ENCODE data around the gene FOXRED1.
"Not testable (repeated sequence)": the region's sequence is repeated elsewhere in the genome, so short reads cannot be mapped to it uniquely, and the experiment has no call there.

FOXRED1 gene

DNA sequence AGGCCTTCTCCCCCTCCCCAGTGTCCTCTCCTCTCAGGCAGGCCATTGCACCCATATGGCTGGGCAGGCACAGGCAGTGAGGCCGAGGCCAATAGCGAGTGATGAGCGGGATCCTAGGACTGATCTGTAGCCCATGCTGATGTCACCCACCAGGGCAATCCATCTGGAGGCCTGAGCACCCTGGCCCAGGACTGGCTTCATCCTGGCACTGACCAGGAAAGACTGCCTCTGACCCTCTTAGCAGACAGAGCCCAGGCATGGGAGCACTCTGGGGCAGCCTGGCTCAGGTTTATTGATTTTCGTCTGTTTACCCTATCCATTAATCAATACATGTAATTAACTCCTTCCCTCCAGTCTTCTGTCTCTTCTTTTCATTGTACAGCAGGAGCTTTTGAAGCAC, 8.8 kb downstream of the FOXRED1 start:
- no peak for DNase-seq

DNA sequence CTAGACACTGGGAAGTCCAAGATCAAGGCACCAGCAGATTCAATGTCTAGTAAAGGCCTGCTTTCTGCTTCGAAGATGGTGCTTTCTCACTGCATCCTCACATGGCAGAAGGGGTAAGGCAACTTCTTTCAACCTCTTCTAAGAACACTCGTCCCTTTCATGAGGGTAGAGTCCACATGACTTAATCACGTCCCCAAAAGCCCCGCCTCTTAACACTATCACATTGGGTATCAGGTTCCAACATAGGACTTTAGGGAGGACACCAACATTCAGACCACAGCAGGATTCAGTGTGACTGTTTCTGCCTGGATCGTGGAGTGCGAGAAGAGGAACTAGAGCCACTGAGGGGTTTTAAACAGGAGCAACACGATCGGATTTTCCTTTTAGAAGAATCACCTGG, 10.2 kb downstream of the FOXRED1 start:
- DNase-seq = no peak

- no peak for DNase-seq
These were observed 11.6 kb downstream of the FOXRED1 start for GRCh38 chr11:126280595-126280994.

DNA sequence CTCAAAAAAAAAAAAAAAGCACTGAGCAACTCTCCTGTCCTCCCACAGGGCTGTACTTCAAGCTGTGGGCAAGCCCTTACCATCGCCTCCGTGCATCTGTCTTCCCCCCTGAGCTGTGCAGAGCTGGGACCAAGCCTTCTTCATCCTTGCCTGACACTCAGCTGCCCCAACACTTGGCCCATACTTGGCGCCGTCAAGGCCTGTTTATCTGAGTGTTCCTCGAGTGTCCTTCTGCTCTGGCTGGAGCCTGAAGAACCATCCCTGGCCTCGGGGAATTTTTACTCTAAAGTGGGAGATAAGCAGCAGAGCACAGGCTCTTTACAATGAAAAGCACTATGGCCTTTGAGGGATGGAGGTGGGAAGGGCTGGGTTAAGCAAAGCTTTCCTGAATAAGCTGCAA, 12.3 kb downstream of the FOXRED1 start:
- DNase-seq = no peak

DNA sequence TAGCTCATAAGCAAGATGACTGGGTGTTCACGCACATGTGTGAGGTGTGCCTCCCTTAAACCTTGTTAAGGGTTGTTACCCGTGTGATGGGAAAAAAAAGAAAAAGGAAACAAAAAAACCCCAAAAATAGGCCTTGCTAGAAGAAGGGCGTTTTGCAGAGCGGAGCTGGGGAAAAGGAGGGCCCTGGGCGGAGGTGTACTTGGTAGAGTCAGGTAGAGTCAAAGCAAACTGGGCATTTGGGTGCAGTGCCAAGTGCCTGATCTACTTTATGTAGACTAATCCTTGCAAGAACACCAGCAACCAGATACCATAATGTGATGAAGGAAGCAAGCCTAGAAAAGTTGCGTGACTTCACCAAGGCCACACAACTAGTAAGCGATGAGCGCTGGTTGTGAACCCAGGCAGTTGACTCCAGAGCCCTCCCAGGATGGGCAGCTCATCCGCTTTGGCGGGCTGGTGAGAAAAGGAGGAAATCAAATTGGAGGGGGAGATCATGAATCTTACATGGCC, 12.8 kb downstream of the FOXRED1 start:
- no peak for DNase-seq

- DNase-seq = peak; percentile 31
These were observed 13.4 kb downstream of the FOXRED1 start for GRCh38 chr11:126282361-126282735.

DNA sequence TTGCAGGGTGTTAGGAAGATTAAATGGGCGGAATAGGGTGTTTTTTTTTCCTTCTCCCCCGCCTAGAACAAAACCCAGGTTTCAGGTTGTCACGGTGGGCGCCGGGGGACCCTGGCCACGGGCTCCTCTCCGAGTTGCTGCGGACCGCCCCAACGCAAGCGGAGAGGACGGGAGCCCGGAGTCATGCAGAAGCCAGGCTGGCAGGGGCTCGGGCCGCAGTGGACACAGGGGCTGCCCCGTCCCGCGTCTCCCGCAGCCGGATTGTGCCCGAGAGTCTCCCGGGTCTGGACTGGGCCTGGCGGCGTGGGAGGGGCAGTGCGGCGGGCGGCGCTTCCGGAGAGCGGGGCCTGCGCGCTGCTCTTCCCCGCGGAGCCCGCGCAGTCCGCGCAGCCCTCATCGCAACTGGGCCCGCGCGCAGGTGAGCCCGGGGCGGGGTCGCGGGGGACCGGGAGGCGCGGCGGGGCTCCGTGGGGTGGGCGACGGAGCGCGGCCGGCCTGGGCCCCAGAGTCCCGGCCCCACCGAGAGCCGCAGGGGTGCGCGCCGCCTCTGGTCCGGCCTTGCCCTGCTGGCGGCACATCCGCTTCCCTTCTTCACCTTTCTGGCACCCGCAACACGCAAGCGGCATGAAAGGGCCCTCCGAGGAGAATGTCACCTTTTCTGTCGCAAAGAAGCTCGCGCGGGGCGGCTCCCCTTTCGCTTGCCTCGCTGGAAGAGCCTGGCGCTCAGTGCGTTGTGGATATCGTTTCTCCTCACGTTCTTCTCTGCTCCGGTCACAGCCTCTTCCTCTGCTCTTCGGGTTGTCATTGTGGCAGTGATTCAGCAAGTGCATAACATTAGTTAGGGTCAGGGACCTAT, 14.0 kb downstream of the FOXRED1 start, which contains the start of gene TIRAP:
Gene TIRAP (plus strand): TSS at position 358 of the 856 bp plus-strand sequence. CDS start 7,802 bp downstream, outside the sequence.
- DNase-seq = peak; percentile 54

DNA sequence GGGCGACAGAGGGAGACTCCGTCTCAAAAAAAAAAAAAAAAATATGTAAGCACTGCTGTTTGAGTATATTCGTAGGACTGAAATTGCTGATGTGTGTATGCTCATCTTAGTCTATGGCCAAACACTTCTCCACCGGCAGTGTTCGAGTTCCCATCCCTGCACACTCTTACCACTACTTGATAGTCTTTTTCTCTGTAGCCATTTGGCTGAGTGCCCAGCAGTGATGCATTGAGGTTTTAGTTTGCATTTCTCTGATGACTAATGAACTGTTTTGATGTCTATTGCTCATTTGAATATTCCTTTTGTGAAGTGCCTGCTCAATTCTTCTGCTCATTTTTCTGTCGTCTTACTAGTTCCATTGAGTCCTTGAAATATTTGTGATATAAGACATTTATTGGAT, 15.9 kb downstream of the FOXRED1 start:
- DNase-seq = peak; percentile 96

GRCh38 chr11:126288237-126288636, 19.3 kb downstream of the FOXRED1 start:
- DNase-seq = no peak

- no peak for DNase-seq
These were observed 21.9 kb downstream of the FOXRED1 start for GRCh38 chr11:126290887-126291286.

DNA sequence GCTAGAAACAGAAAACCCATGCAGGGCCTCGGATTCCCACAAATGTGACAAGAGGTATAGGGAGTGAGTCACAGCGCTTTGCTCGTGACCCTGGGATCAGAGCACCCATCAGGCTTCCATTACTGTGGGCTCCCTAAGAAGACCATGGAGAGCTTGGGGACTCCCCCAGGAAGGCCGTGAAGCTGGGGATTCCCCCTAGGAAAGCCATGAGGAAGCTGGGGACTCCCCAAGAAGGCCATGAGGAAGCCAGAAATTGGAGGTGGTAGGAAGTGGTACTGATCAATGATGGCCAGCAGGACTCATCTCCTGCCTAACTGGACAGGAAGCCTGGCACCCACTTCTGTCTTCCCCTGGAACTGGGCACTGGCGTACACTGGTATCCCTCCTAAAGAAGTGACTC, 24.8 kb downstream of the FOXRED1 start:
- DNase-seq = no peak

GRCh38 chr11:126297004-126297403, 28.1 kb downstream of the FOXRED1 start:
- DNase-seq = no peak

DNA sequence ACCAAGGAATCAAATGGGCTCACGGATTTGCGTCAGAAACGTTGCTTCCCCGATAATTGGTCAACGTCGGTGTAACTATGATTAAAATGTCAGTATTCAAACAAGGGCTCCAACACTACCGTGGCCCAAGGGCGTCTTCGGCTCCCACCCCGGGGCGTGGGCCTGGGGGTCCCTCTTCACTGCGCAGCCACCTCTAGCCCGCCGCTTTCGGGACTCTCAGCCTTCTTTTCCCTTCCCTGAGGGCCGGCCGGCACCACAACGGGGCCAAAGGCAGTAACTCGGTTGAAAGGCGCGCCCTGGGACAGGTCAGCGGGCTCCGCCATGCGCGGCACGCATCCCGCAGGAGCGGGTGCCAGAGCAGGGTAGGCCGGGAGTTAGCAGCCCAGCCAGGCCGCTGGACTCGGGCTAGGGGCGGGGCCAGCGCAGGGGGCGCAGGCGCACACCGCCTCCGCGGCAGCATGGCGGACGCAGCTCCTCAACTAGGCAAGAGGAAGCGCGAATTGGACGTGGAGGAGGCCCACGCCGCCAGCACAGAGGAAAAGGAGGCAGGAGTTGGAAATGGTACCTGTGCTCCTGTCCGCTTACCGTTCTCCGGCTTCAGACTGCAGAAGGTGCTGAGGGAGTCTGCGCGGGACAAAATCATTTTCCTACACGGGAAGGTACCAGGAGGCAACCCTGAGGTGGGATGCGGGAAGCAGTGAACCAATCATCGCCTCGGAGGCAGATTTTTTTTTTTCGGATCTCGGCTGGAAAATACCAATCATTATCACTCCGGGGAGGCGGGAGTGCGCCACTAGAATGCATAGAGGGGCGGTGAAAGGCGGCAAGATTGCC, 34.9 kb downstream of the FOXRED1 start, which contains the start of gene DCPS:
Gene DCPS (plus strand): TSS at position 438 of the 834 bp plus-strand sequence. CDS start 21 bp downstream, at position 459.
- peak; percentile 88 for DNase-seq

DNA sequence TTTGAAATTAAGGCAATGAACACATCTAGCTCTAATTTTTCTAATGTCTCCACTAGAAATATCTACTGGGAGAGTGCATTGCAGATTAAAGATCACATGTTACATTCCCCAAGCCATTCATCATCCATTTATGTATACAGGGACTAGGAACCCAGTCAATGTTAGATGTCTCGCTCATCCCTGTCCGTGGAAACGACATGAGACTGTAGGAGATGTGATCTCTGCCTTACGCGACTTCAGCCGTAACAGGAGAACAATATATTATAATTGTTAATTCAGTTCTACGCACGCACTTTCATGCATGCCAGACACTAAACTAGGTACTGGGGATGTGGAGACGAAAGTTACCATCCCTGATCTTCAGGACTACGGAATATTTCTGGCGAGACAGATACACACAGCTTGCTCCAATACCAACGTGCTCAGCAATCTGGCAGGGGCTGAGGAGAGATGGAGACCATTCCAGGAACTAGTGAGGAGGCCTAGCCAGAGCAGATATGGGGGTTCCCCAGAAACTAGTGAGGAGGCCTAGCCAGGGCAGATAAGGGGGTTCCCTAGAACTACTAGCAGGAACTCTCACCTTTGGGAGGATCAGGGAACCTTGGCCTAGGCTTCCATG, 35.6 kb downstream of the FOXRED1 start:
- DNase-seq = no peak

- no peak for DNase-seq
These were observed 36.7 kb downstream of the FOXRED1 start for GRCh38 chr11:126305699-126306098.

DNA sequence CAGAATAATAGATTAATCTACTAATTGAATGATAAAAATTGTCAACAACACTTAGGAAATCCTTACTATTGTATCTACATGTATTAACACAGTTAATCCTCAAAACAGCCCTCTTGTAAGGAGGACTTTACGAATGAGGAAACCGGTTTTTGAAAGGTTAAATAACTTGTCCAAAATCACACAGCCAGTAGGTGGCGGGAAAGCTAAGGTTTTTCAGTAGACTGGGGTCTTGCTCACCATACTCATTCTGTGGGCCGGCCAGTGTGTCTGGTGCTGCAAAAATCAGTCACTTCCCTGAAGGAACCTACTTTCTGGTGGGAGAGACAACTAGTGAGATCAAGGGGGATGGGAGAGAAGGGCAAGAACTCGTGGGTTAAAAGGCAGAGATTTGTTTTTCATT, 38.8 kb downstream of the FOXRED1 start:
- DNase-seq = peak; percentile 51

DNA sequence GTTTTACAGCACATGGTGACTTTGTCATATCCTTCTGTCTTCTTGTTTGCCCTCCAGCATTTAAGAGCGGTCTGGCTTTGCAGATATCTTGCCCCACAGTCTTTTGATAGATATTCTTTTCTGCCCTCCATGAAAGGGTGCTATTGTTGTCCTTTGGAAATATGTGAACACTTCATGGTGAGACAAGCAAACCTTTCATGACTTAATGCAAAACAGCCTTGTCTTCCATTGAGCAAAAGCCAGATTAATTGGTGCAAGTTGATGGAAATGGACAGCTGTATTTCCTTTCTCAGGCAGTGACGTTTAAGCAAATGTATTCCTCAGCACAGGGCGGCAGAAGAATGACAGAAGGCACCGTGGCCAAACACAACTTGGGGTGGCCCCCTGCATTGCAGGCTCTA, 39.3 kb downstream of the FOXRED1 start:
- DNase-seq = no peak

- DNase-seq = not testable (repeated sequence)
These were observed 39.8 kb downstream of the FOXRED1 start for GRCh38 chr11:126308771-126309170.

- DNase-seq = peak; percentile 68
These were observed 41.4 kb downstream of the FOXRED1 start for GRCh38 chr11:126310200-126310991.

- no peak for DNase-seq
These were observed 42.0 kb downstream of the FOXRED1 start for GRCh38 chr11:126310992-126311310.

DNA sequence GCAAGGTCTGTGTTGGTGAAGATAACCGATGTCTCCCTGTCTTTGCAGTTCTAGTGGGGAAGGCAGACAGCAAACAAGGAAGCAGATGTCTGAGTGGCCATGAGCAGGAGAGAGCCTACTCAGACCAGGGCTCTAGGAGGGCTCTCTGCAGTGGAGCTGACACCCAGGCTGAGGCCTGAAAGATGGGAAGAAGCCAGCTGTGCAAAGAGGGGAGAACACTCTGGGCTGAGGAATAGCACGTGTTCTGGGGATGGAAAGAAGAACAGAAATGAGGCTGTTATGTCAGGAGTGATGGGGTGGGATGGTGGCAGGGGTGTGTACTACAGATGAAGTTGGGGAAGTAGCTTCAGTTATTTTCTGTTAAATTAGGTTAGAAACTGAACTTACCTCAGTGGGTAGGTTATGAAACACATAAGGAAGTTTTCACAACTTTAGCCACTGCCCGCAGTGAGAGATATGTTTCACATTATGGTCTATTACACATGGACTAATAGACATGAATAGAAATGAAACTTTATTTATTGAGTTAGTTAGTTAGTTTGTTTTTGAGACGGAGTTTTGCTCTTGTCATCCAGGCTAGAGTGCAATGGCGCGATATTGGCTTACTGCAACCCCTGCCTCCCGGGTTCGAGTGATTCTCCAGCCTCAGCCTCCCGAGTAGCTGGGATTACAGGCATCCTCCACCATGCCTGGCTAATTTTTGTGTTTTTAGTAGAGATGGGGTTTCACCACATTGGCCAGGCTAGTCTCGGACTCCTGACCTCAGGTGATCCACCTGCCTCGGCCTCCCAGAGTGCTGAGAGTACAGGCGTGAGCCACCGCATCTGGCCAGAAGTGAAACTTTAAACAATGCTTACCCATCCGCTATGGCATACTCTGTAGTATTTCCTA, 42.7 kb downstream of the FOXRED1 start:
- no peak for DNase-seq
